ENCODE measurements around the gene GRAMD1C. TPM values are rescaled to one million over a fixed set of nuclear protein-coding genes. Genes with fewer than 3 reads are reported as not detected.

The GRAMD1C gene
- total RNA-seq, 1 donor from 2014 or later = 2.4 TPM

GRCh38 chr3:113968986-113969385 is 130.4 kb downstream of the GRAMD1C start:
- peaks cover 26% of the 10 kb centered on the region for H3K36me3 Mint-ChIP-seq (ENCODE audit: low read depth)
- H3K9me3 Mint-ChIP-seq = peaks cover 16% of the 10 kb centered on the region

GRCh38 chr3:113977822-113978221 is 139.2 kb downstream of the GRAMD1C start:
- Mint-ChIP-seq H3K27me3 (ENCODE audit: low read depth) (no peaks in the 10 kb centered on the region), H3K4me3 (no peak overlapping the region), H3K36me3 (ENCODE audit: low read depth) (peaks cover 22% of the 10 kb centered on the region), H3K9me3 (peaks cover 8% of the 10 kb centered on the region), H3K27ac (ENCODE audit: unreplicated experiment) (no peak overlapping the region), H3K4me1 (no peaks in the 10 kb centered on the region)
- DNase-seq (ENCODE audit: low read depth, low spot score) = no peak
- TF ChIP-seq CTCF (conservative IDR thresholded peaks at IDR 0.05) = no peak

More at GRCh38 chr3:113968986-113969385, 130.4 kb downstream of the GRAMD1C start:
- H3K4me1 Mint-ChIP-seq = no peaks in the 10 kb centered on the region
- H3K4me3 Mint-ChIP-seq = no peak overlapping the region
- peak overlapping the region; percentile 22 for H3K27ac Mint-ChIP-seq (ENCODE audit: unreplicated experiment)
- no peak for DNase-seq (ENCODE audit: low read depth, low spot score)
- no peaks in the 10 kb centered on the region for H3K27me3 Mint-ChIP-seq (ENCODE audit: low read depth)
- no peak for TF ChIP-seq CTCF (conservative IDR thresholded peaks at IDR 0.05)

GRCh38 chr3:113979916-113980315 is 141.3 kb downstream of the GRAMD1C start:
- TF ChIP-seq CTCF (conservative IDR thresholded peaks at IDR 0.05) = no peak
- Mint-ChIP-seq H3K27me3 (ENCODE audit: low read depth) (no peaks in the 10 kb centered on the region), H3K4me1 (no peaks in the 10 kb centered on the region), H3K9me3 (no peaks in the 10 kb centered on the region), H3K4me3 (no peak overlapping the region), H3K27ac (ENCODE audit: unreplicated experiment) (no peak overlapping the region), H3K36me3 (ENCODE audit: low read depth) (peaks cover 7% of the 10 kb centered on the region)
- DNase-seq (ENCODE audit: low read depth, low spot score) = no peak

GRCh38 chr3:113981803-113982202 is 143.2 kb downstream of the GRAMD1C start:
- H3K27ac Mint-ChIP-seq (ENCODE audit: unreplicated experiment) = no peak overlapping the region
- no peak overlapping the region for H3K4me3 Mint-ChIP-seq
- no peaks in the 10 kb centered on the region for H3K27me3 Mint-ChIP-seq (ENCODE audit: low read depth)

GRCh38 chr3:113983544-113983943 is 145.0 kb downstream of the GRAMD1C start:
- Mint-ChIP-seq H3K4me1 (no peaks in the 10 kb centered on the region), H3K27me3 (ENCODE audit: low read depth) (no peaks in the 10 kb centered on the region), H3K27ac (ENCODE audit: unreplicated experiment) (no peak overlapping the region), H3K9me3 (no peaks in the 10 kb centered on the region), H3K4me3 (no peak overlapping the region), H3K36me3 (ENCODE audit: low read depth) (peaks cover 14% of the 10 kb centered on the region)
- no peak for TF ChIP-seq CTCF (conservative IDR thresholded peaks at IDR 0.05)
- no peak for DNase-seq (ENCODE audit: low read depth, low spot score)

More at GRCh38 chr3:113981803-113982202, 143.2 kb downstream of the GRAMD1C start:
- no peak for TF ChIP-seq CTCF (conservative IDR thresholded peaks at IDR 0.05)
- Mint-ChIP-seq H3K9me3 (no peaks in the 10 kb centered on the region), H3K36me3 (ENCODE audit: low read depth) (peaks cover 14% of the 10 kb centered on the region), H3K4me1 (no peaks in the 10 kb centered on the region)
- no peak for DNase-seq (ENCODE audit: low read depth, low spot score)

- no peak for DNase-seq (ENCODE audit: low read depth, low spot score)
- Mint-ChIP-seq H3K36me3 (ENCODE audit: low read depth) (peaks cover 17% of the 10 kb centered on the region), H3K9me3 (peaks cover 3% of the 10 kb centered on the region), H3K27me3 (ENCODE audit: low read depth) (no peaks in the 10 kb centered on the region), H3K27ac (ENCODE audit: unreplicated experiment) (no peak overlapping the region), H3K4me3 (no peak overlapping the region), H3K4me1 (no peaks in the 10 kb centered on the region)
- no peak for TF ChIP-seq CTCF (conservative IDR thresholded peaks at IDR 0.05)
Measured at GRCh38 chr3:113985541-113985940, 147.0 kb downstream of the GRAMD1C start.
